GM18870 (cell line): ENCODE data around the gene OR10K1.

Source experiments
- ATAC-seq: cut with Tn5 transposase; IDR thresholded peaks from one replicate; pipeline ENCODE4 v1.9.1; 2021; ENCODE audit warnings: moderate library complexity; ENCODE audit not compliant: unreplicated experiment

The OR10K1 gene

DNA sequence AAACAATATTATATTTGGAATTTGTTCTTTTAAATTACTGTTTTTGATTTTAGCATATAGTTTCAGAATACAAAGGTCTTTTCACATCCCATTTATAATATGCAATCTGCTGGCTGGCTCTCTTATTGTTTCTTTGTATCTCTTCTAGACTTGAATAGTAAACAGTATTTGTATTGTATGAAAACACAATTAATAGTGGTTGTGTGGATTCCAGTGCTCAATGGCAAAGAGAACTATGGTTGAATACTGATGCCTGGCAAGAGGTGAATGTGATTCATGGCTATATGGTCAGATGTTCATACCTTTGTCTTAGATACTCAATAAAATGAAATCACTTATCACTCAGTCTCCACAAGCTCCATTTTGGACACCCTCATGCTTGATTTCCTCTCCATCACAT lies 55.3 kb downstream of the OR10K1 start:
- ATAC-seq, result no peak
